Natural killer cell treated with Interleukin-12 subunit alpha and Interleukin-12 subunit beta and Interleukin-15 and Interleukin-18, amount 100 ng/mL, for 72 hours (primary cell): ENCODE data around the gene CNOT2. TPM values are rescaled to one million over a fixed set of nuclear protein-coding genes. Genes with fewer than 3 reads are reported as not detected.

Source experiments
- ATAC-seq, 2 donors: fragments of 150-1000 bp; cut with Tn5 transposase in 1 of 2; sonication (Bioruptor Pico), chemical (Tn5 transposase) in 1 of 2; 2 replicates each; pipeline ENCODE4 v1.10.0; 2021
- DNase-seq: peaks from one replicate; pipeline ENCODE4 v3.0.0; 2022; ENCODE audit warnings: low spot score
- H3K27ac Mint-ChIP-seq, 2 donors: 1 replicate in 1 of 2; 2 replicates in 1 of 2; pipeline ENCODE4 v1.8.0; 2022; ENCODE audit warnings: mixed read lengths in 2 of 2, mild to moderate bottlenecking in 1 of 2, moderate library complexity in 1 of 2
- H3K27me3 Mint-ChIP-seq, 2 donors: 1 replicate in 1 of 2; 2 replicates in 1 of 2; pipeline ENCODE4 v1.8.0; 2022; ENCODE audit warnings: mixed read lengths in 2 of 2
- H3K36me3 Mint-ChIP-seq: one replicate; pipeline ENCODE4 v1.8.0; 2022; ENCODE audit warnings: mixed read lengths
- H3K4me1 Mint-ChIP-seq, 2 donors: 1 replicate in 1 of 2; 2 replicates in 1 of 2; pipeline ENCODE4 v1.8.0; 2022; ENCODE audit warnings: low read depth in 2 of 2, mixed read lengths in 2 of 2, mild to moderate bottlenecking in 1 of 2
- H3K4me3 Mint-ChIP-seq: one replicate; pipeline ENCODE4 v1.8.0; 2022; ENCODE audit warnings: mixed read lengths
- H3K9me3 Mint-ChIP-seq: 2 replicates; pipeline ENCODE4 v1.8.0; 2022; ENCODE audit warnings: mixed read lengths
- total RNA-seq, 2 donors: library from RNA; stranded (reverse); gene quantifications; one replicate each; pipeline ENCODE4 v1.2.3, GENCODE V29; 2022

The CNOT2 gene
- total RNA-seq: 10 to 100 TPM; 74.1 to 82.9 TPM

GRCh38 chr12:70242695-70243509, at the start of gene CNOT2:
Gene CNOT2, plus strand, starts transcription at chr12:70243433. Its CDS starts 34,794 bp downstream, at chr12:70278227.
- peaks cover 5% of the 10 kb centered on the region for H3K9me3 Mint-ChIP-seq
- peak within 1 kb of the TSS; percentile 100 for H3K4me3 Mint-ChIP-seq
- DNase-seq (peak; percentile 93), ATAC-seq (peak; percentile 88 to 93)
- H3K4me1 Mint-ChIP-seq: peaks cover 47 to 60% of the 10 kb centered on the region in 2 donors
- H3K36me3 Mint-ChIP-seq: peaks cover 39% of the 10 kb centered on the region
- H3K27ac Mint-ChIP-seq: peak within 1 kb of the TSS; percentile 99 to 100
- H3K27me3 Mint-ChIP-seq: no peaks in the 10 kb centered on the region

- Mint-ChIP-seq H3K27ac (no peak overlapping the region), H3K36me3 (no peaks in the 10 kb centered on the region), H3K27me3 (peaks cover 2 to 11% of the 10 kb centered on the region in 2 donors), H3K4me1 (no peaks in the 10 kb centered on the region), H3K4me3 (no peak overlapping the region), H3K9me3 (no peaks in the 10 kb centered on the region)
- ATAC-seq (no peak), DNase-seq (no peak)
Observed at GRCh38 chr12:70194076-70194475, 49.2 kb upstream of the CNOT2 start.

GRCh38 chr12:70196811-70197281, 46.4 kb upstream of the CNOT2 start:
- Mint-ChIP-seq H3K27ac (no peak overlapping the region), H3K4me3 (no peak overlapping the region), H3K27me3 (peaks cover 0 to 7% of the 10 kb centered on the region in 2 donors), H3K4me1 (no peaks in the 10 kb centered on the region), H3K36me3 (no peaks in the 10 kb centered on the region), H3K9me3 (no peaks in the 10 kb centered on the region)
- ATAC-seq (no peak), DNase-seq (no peak)

- no peaks in the 10 kb centered on the region for H3K9me3 Mint-ChIP-seq
- no peaks in the 10 kb centered on the region for H3K36me3 Mint-ChIP-seq
- H3K4me3 Mint-ChIP-seq: no peak overlapping the region
- ATAC-seq: no peak
- H3K4me1 Mint-ChIP-seq: no peaks in the 10 kb centered on the region
- DNase-seq: no peak
- H3K27me3 Mint-ChIP-seq: peaks cover 0 to 7% of the 10 kb centered on the region in 2 donors
- no peak overlapping the region for H3K27ac Mint-ChIP-seq
Observed at GRCh38 chr12:70197345-70197744, 45.9 kb upstream of the CNOT2 start.

GRCh38 chr12:70213707-70214106, 29.5 kb upstream of the CNOT2 start:
- Mint-ChIP-seq H3K9me3 (peaks cover 22% of the 10 kb centered on the region), H3K27ac (no peak overlapping the region), H3K4me3 (no peak overlapping the region), H3K27me3 (no peaks in the 10 kb centered on the region), H3K4me1 (no peaks in the 10 kb centered on the region), H3K36me3 (peaks cover 39% of the 10 kb centered on the region)
- DNase-seq (no peak), ATAC-seq (no peak)

GRCh38 chr12:70214972-70215617, 28.1 kb upstream of the CNOT2 start:
- ATAC-seq (no peak), DNase-seq (no peak)
- Mint-ChIP-seq H3K27ac (no peak overlapping the region), H3K4me1 (no peaks in the 10 kb centered on the region), H3K9me3 (peaks cover 12% of the 10 kb centered on the region), H3K36me3 (peaks cover 25% of the 10 kb centered on the region), H3K27me3 (no peaks in the 10 kb centered on the region), H3K4me3 (no peak overlapping the region)

- Mint-ChIP-seq H3K36me3 (peaks cover 15% of the 10 kb centered on the region), H3K4me3 (no peak overlapping the region), H3K27me3 (no peaks in the 10 kb centered on the region), H3K27ac (no peak overlapping the region), H3K4me1 (no peaks in the 10 kb centered on the region), H3K9me3 (peaks cover 9% of the 10 kb centered on the region)
- ATAC-seq (no peak), DNase-seq (no peak)
Observed at GRCh38 chr12:70217416-70217815, 25.8 kb upstream of the CNOT2 start.

- no peak overlapping the region for H3K4me3 Mint-ChIP-seq
- H3K4me1 Mint-ChIP-seq: no peaks in the 10 kb centered on the region
- H3K27me3 Mint-ChIP-seq: no peaks in the 10 kb centered on the region
- no peaks in the 10 kb centered on the region for H3K36me3 Mint-ChIP-seq
- no peaks in the 10 kb centered on the region for H3K9me3 Mint-ChIP-seq
- ATAC-seq: no peak
- DNase-seq: no peak
- H3K27ac Mint-ChIP-seq: no peak overlapping the region
Observed at GRCh38 chr12:70221626-70222025, 21.6 kb upstream of the CNOT2 start.

- H3K4me1 Mint-ChIP-seq: peaks cover 0 to 2% of the 10 kb centered on the region in 2 donors
Observed at GRCh38 chr12:70227911-70228310, 15.3 kb upstream of the CNOT2 start.

GRCh38 chr12:70230934-70231606, 12.2 kb upstream of the CNOT2 start:
- Mint-ChIP-seq H3K36me3 (peaks cover 2% of the 10 kb centered on the region), H3K27ac (no peak overlapping the region), H3K4me3 (no peak overlapping the region), H3K9me3 (no peaks in the 10 kb centered on the region), H3K4me1 (peaks cover 0 to 2% of the 10 kb centered on the region in 2 donors), H3K27me3 (no peaks in the 10 kb centered on the region)
- ATAC-seq (no peak), DNase-seq (no peak)

More at GRCh38 chr12:70227911-70228310, 15.3 kb upstream of the CNOT2 start:
- no peak for ATAC-seq
- no peak overlapping the region for H3K27ac Mint-ChIP-seq
- no peak for DNase-seq
- H3K4me3 Mint-ChIP-seq: no peak overlapping the region
- H3K36me3 Mint-ChIP-seq: no peaks in the 10 kb centered on the region
- H3K27me3 Mint-ChIP-seq: no peaks in the 10 kb centered on the region
- H3K9me3 Mint-ChIP-seq: no peaks in the 10 kb centered on the region

- Mint-ChIP-seq H3K36me3 (peaks cover 30% of the 10 kb centered on the region), H3K27me3 (no peaks in the 10 kb centered on the region), H3K4me3 (no peak overlapping the region), H3K27ac (no peak overlapping the region), H3K4me1 (peaks cover 20 to 27% of the 10 kb centered on the region in 2 donors), H3K9me3 (peaks cover 5% of the 10 kb centered on the region)
- DNase-seq (no peak), ATAC-seq (no peak)
Observed at GRCh38 chr12:70236990-70237389, 6.2 kb upstream of the CNOT2 start.

- Mint-ChIP-seq H3K9me3 (peaks cover 5% of the 10 kb centered on the region), H3K4me3 (peak overlapping the region; percentile 100), H3K27ac (peak overlapping the region; percentile 99 to 100), H3K4me1 (peaks cover 38 to 43% of the 10 kb centered on the region in 2 donors), H3K27me3 (no peaks in the 10 kb centered on the region), H3K36me3 (peaks cover 41% of the 10 kb centered on the region)
- ATAC-seq: no peak
- no peak for DNase-seq
Observed at GRCh38 chr12:70240673-70241072, 2.6 kb upstream of the CNOT2 start.

- peaks cover 34% of the 10 kb centered on the region for H3K36me3 Mint-ChIP-seq
- DNase-seq (no peak), ATAC-seq (no peak)
- H3K4me1 Mint-ChIP-seq: peaks cover 41 to 53% of the 10 kb centered on the region in 2 donors
- no peaks in the 10 kb centered on the region for H3K27me3 Mint-ChIP-seq
- H3K9me3 Mint-ChIP-seq: peaks cover 5% of the 10 kb centered on the region
- peak overlapping the region; percentile 100 for H3K4me3 Mint-ChIP-seq
- peak overlapping the region; percentile 99 to 100 for H3K27ac Mint-ChIP-seq
Observed at GRCh38 chr12:70241845-70242244, 1.4 kb upstream of the CNOT2 start.
